WTC11 (cell line): ENCODE measurements around the gene CITED1. TPM values are rescaled to one million over a fixed set of nuclear protein-coding genes. Genes with fewer than 3 reads are reported as not detected.

ENCODE experiments used
- ATAC-seq: fragments of 200-7000 bp; cut with Tn5 transposase; 2 replicates; pipeline ENCODE4 v1.10.0; 2021; ENCODE audit warnings: mild to moderate bottlenecking, moderate library complexity
- CTCF ChIA-PET: fragments of 300-600 bp; sonication (Branson Sonifier 250); formaldehyde crosslinking; loops from one replicate; lab custom pipeline; 2021; ENCODE audit warnings: antibody characterized with exemption; lab: Charles Lee
- POLR2A ChIA-PET: fragments of 350-600 bp; sonication (Branson Sonifier 250); formaldehyde crosslinking; loops from one replicate; lab custom pipeline; 2021; ENCODE audit warnings: antibody characterized with exemption; lab: Charles Lee
- DNase-seq: peaks from one replicate; pipeline ENCODE4 v3.0.0; 2021; ENCODE audit warnings: low spot score
- H3K27ac Mint-ChIP-seq: 2 replicates; pipeline ENCODE4 v1.8.0; 2021; ENCODE audit warnings: mixed read lengths
- H3K27me3 Mint-ChIP-seq: 2 replicates; pipeline ENCODE4 v1.8.0; 2021; ENCODE audit warnings: low read depth, mild to moderate bottlenecking, moderate library complexity, mixed read lengths
- H3K36me3 Mint-ChIP-seq: 2 replicates; pipeline ENCODE4 v1.8.0; 2021; ENCODE audit warnings: mixed read lengths
- H3K4me1 Mint-ChIP-seq: 2 replicates; pipeline ENCODE4 v1.8.0; 2022; ENCODE audit warnings: mixed read lengths
- H3K4me3 Mint-ChIP-seq: 2 replicates; pipeline ENCODE4 v1.8.0; 2021; ENCODE audit warnings: mild to moderate bottlenecking, moderate library complexity, mixed read lengths
- H3K9me3 Mint-ChIP-seq: 2 replicates; pipeline ENCODE4 v1.8.0; 2021; ENCODE audit warnings: mixed read lengths
- ARID4B ChIP-seq: sonication (generic); formaldehyde crosslinking; IDR thresholded peaks from 2 replicates; pipeline ENCODE4 v1.8.0; 2023; ENCODE audit warnings: missing genetic modification reagents, mild to moderate bottlenecking, borderline replicate concordance
- CREM ChIP-seq: sonication (generic); formaldehyde crosslinking; IDR thresholded peaks from 2 replicates; pipeline ENCODE4 v1.8.1; 2022; ENCODE audit warnings: mild to moderate bottlenecking, missing genetic modification reagents, moderate library complexity
- CTCF ChIP-seq: fragments of 200-600 bp; IDR thresholded peaks from 2 replicates; pipeline ENCODE4 v1.8.0; 2022; ENCODE audit warnings: antibody characterized with exemption
- FOXK1 ChIP-seq: sonication (generic); formaldehyde crosslinking; IDR thresholded peaks from 2 replicates; pipeline ENCODE4 v1.8.0; 2022; ENCODE audit warnings: mild to moderate bottlenecking, moderate library complexity, missing genetic modification reagents
- GTF2I ChIP-seq: fragments of 250-450 bp; sonication (Bioruptor Pico); conservative IDR thresholded peaks from 2 replicates; pipeline ENCODE4 v1.4.0; 2021; ENCODE audit warnings: mild to moderate bottlenecking
- JAZF1 ChIP-seq: fragments of 250-450 bp; sonication (Bioruptor Pico); IDR thresholded peaks from 2 replicates; pipeline ENCODE4 v1.9.0; 2021; ENCODE audit warnings: moderate library complexity, mild to moderate bottlenecking, inconsistent platforms
- JUN ChIP-seq: sonication (generic); formaldehyde crosslinking; IDR thresholded peaks from 2 replicates; pipeline ENCODE4 v1.8.0; 2023; ENCODE audit warnings: mild to moderate bottlenecking, missing genetic modification reagents
- MXD4 ChIP-seq: fragments of 250-450 bp; sonication (Bioruptor Pico); IDR thresholded peaks from 2 replicates; pipeline ENCODE4 v1.8.0; 2021; ENCODE audit warnings: mild to moderate bottlenecking, moderate library complexity, borderline replicate concordance
- MYBL2 ChIP-seq: sonication (generic); formaldehyde crosslinking; IDR thresholded peaks from 2 replicates; pipeline ENCODE4 v1.8.1; 2023; ENCODE audit warnings: mild to moderate bottlenecking, moderate library complexity, missing genetic modification reagents
- ZBTB21 ChIP-seq: sonication (generic); formaldehyde crosslinking; IDR thresholded peaks from 2 replicates; pipeline ENCODE4 v1.8.1; 2023; ENCODE audit warnings: mild to moderate bottlenecking, missing genetic modification reagents, borderline replicate concordance
- ZNF317 ChIP-seq: sonication (generic); formaldehyde crosslinking; IDR thresholded peaks from 2 replicates; pipeline ENCODE4 v1.8.1; 2023; ENCODE audit warnings: low read depth, mild to moderate bottlenecking, moderate library complexity, missing genetic modification reagents, borderline replicate concordance
- total RNA-seq: library from RNA; stranded (reverse); gene quantifications from 3 replicates; pipeline ENCODE4 v1.2.3, GENCODE V29; 2021
- TF ChIP-seq, protein P1 (sequence below): sonication (generic); formaldehyde crosslinking; IDR thresholded peaks from 2 replicates; pipeline ENCODE4 v1.8.1; 2022; ENCODE audit warnings: mild to moderate bottlenecking, moderate library complexity, missing genetic modification reagents
- TF ChIP-seq, protein P2 (sequence below): fragments of 250-450 bp; sonication (Bioruptor Pico); IDR thresholded peaks from 2 replicates; pipeline ENCODE4 v1.9.0; 2021; ENCODE audit warnings: mild to moderate bottlenecking
- TF ChIP-seq, protein P3 (sequence below): sonication (generic); formaldehyde crosslinking; IDR thresholded peaks from 2 replicates; pipeline ENCODE4 v1.8.0; 2022; ENCODE audit warnings: missing genetic modification reagents
- TF ChIP-seq, protein P4 (sequence below): sonication (generic); formaldehyde crosslinking; IDR thresholded peaks from 2 replicates; pipeline ENCODE4 v1.8.1; 2023; ENCODE audit warnings: mild to moderate bottlenecking, moderate library complexity, missing genetic modification reagents

The CITED1 gene
- total RNA-seq, 1 experiment from 2014 or later: 2.2 TPM

DNA sequence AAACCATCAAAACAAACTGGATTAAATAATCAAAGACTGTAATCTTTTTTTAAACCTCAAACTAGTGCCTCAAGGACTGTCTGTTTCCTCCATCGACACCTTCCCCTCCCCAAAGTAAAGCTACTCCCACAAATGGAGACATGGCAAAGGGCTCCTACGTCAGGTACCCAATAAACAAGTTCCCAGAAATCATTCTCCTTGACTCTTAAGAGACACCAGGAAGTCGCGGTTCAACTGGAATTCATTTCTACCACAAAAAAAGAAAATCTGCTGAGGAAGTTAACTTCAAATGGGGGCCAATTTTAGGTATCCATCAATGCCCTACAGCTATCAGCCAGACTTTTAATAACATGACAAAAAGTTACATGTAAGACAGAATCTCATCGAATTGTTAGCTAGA lies 31.2 kb downstream of the CITED1 start (continued):
- TF ChIP-seq ZBTB21 (CRISPR knock-in tag): no peak
- no peak for TF ChIP-seq GTF2I (CRISPR knock-in tag)
- TF ChIP-seq, all 79 proteins: peak for 0

GRCh38 chrX:72273718-72274117 lies 32.0 kb downstream of the CITED1 start:
- DNase-seq (no peak), ATAC-seq (no peak)
- Mint-ChIP-seq H3K27ac (peak overlapping the region; percentile 92), H3K27me3 (no peaks in the 10 kb centered on the region), H3K36me3 (peaks cover 65% of the 10 kb centered on the region), H3K4me3 (peak overlapping the region; percentile 80), H3K9me3 (no peaks in the 10 kb centered on the region), H3K4me1 (peaks cover 26% of the 10 kb centered on the region)
- ChIA-PET POLR2A (no interaction called here), CTCF (no interaction called here)
- TF ChIP-seq MXD4: no peak
- TF ChIP-seq, protein P1, sequence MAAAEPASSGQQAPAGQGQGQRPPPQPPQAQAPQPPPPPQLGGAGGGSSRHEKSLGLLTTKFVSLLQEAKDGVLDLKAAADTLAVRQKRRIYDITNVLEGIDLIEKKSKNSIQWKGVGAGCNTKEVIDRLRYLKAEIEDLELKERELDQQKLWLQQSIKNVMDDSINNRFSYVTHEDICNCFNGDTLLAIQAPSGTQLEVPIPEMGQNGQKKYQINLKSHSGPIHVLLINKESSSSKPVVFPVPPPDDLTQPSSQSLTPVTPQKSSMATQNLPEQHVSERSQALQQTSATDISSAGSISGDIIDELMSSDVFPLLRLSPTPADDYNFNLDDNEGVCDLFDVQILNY (CRISPR knock-in tag): no peak
- TF ChIP-seq ZNF317 (CRISPR knock-in tag): no peak
- TF ChIP-seq, protein P2, sequence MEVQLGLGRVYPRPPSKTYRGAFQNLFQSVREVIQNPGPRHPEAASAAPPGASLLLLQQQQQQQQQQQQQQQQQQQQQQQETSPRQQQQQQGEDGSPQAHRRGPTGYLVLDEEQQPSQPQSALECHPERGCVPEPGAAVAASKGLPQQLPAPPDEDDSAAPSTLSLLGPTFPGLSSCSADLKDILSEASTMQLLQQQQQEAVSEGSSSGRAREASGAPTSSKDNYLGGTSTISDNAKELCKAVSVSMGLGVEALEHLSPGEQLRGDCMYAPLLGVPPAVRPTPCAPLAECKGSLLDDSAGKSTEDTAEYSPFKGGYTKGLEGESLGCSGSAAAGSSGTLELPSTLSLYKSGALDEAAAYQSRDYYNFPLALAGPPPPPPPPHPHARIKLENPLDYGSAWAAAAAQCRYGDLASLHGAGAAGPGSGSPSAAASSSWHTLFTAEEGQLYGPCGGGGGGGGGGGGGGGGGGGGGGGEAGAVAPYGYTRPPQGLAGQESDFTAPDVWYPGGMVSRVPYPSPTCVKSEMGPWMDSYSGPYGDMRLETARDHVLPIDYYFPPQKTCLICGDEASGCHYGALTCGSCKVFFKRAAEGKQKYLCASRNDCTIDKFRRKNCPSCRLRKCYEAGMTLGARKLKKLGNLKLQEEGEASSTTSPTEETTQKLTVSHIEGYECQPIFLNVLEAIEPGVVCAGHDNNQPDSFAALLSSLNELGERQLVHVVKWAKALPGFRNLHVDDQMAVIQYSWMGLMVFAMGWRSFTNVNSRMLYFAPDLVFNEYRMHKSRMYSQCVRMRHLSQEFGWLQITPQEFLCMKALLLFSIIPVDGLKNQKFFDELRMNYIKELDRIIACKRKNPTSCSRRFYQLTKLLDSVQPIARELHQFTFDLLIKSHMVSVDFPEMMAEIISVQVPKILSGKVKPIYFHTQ: no peak
- TF ChIP-seq MYBL2 (CRISPR knock-in tag): no peak
- TF ChIP-seq JUN (CRISPR knock-in tag): no peak
- TF ChIP-seq CTCF: no peak
- TF ChIP-seq FOXK1: no peak
- TF ChIP-seq, protein P3, sequence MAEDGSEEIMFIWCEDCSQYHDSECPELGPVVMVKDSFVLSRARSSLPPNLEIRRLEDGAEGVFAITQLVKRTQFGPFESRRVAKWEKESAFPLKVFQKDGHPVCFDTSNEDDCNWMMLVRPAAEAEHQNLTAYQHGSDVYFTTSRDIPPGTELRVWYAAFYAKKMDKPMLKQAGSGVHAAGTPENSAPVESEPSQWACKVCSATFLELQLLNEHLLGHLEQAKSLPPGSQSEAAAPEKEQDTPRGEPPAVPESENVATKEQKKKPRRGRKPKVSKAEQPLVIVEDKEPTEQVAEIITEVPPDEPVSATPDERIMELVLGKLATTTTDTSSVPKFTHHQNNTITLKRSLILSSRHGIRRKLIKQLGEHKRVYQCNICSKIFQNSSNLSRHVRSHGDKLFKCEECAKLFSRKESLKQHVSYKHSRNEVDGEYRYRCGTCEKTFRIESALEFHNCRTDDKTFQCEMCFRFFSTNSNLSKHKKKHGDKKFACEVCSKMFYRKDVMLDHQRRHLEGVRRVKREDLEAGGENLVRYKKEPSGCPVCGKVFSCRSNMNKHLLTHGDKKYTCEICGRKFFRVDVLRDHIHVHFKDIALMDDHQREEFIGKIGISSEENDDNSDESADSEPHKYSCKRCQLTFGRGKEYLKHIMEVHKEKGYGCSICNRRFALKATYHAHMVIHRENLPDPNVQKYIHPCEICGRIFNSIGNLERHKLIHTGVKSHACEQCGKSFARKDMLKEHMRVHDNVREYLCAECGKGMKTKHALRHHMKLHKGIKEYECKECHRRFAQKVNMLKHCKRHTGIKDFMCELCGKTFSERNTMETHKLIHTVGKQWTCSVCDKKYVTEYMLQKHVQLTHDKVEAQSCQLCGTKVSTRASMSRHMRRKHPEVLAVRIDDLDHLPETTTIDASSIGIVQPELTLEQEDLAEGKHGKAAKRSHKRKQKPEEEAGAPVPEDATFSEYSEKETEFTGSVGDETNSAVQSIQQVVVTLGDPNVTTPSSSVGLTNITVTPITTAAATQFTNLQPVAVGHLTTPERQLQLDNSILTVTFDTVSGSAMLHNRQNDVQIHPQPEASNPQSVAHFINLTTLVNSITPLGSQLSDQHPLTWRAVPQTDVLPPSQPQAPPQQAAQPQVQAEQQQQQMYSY (CRISPR knock-in tag): no peak
- TF ChIP-seq, protein P4, sequence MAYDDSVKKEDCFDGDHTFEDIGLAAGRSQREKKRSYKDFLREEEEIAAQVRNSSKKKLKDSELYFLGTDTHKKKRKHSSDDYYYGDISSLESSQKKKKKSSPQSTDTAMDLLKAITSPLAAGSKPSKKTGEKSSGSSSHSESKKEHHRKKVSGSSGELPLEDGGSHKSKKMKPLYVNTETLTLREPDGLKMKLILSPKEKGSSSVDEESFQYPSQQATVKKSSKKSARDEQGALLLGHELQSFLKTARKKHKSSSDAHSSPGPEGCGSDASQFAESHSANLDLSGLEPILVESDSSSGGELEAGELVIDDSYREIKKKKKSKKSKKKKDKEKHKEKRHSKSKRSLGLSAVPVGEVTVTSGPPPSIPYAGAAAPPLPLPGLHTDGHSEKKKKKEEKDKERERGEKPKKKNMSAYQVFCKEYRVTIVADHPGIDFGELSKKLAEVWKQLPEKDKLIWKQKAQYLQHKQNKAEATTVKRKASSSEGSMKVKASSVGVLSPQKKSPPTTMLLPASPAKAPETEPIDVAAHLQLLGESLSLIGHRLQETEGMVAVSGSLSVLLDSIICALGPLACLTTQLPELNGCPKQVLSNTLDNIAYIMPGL (CRISPR knock-in tag): no peak
- no peak for TF ChIP-seq JAZF1
- no peak for TF ChIP-seq ARID4B (CRISPR knock-in tag)
- no peak for TF ChIP-seq CREM
